GM12875 (cell line): ENCODE data around the gene PNPLA7.

Experiments used
- H3K4me3 ChIP-seq: one replicate; pipeline ENCODE4 v1.5.1; 2011; ENCODE audit warnings: low read depth, low read length, control low read depth
- CTCF ChIP-seq: IDR thresholded peaks from 2 replicates; pipeline ENCODE4 v1.5.1; 2011; ENCODE audit warnings: low read depth, mild to moderate bottlenecking, control low read depth, inconsistent platforms, low read length, moderate library complexity, borderline replicate concordance; ENCODE audit not compliant: insufficient read depth

The PNPLA7 gene

GRCh38 chr9:137488906-137489305 lies 61.3 kb downstream of the PNPLA7 start:
- H3K4me3 ChIP-seq: no peak overlapping the region
- no peak for TF ChIP-seq CTCF

DNA sequence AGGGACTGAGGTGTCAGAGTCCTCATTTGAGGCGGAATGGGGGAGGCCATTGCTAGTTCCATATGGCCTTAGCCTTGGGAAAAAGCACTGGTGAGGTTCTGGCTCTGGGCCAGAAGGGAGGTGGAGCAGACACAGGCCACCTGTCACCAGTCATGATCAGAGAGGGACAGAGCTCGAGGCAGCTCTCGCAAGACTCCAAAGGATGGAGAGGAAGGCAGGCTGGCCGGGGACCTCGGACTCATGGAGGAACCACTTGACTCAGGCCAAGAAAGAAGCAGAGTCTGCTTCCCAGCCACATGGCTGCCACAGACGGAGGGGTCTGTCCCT lies 61.9 kb downstream of the PNPLA7 start:
- TF ChIP-seq CTCF: no peak
- no peak overlapping the region for H3K4me3 ChIP-seq

- H3K4me3 ChIP-seq: no peak overlapping the region
- TF ChIP-seq CTCF: no peak
These were observed 62.5 kb downstream of the PNPLA7 start for GRCh38 chr9:137487454-137488326.

DNA sequence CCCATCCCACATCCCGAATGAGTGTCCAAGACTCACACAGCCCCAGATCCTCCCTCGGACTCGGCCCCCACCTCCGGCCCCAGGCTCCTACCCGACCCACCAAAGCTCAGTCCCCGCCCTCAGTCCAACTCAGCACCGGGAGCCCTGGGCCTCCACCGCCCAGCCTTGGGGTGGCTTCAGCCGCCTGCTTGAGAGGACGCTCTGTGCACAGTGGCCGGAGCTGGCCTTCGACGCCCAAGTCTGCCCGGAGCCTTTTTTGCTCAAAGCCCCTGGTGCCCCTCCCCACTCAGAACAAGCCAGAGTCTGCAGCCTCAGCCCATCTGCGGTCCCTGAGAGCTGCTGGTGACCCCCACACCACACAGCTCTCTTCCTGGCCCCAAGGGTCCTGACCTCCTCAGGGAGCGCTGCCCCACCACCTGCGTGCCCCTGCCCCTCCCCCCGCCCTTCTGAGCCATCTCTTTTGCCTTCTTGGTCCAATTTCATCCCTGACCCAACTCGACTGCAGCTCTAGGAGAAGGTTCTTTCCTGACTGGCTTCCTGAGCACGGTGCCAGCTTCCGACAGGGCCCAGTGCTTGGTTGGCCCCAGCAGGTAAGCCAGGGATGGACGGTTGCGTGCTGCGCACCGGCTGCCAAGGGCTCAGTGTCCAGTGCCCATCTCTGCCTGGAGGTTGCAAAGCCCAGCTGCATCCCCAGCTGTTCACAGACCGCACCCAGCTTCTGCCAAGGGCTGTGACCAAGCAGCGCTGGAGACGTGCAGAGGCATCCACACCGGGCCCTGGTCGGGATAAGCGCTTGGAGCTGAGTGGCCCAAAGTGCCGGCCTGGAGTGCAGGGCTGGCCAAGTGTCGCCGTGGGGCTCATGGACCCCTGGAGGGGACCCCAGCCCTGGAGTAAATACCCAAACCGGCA lies 63.4 kb downstream of the PNPLA7 start:
- no peak overlapping the region for H3K4me3 ChIP-seq
- TF ChIP-seq CTCF: no peak

DNA sequence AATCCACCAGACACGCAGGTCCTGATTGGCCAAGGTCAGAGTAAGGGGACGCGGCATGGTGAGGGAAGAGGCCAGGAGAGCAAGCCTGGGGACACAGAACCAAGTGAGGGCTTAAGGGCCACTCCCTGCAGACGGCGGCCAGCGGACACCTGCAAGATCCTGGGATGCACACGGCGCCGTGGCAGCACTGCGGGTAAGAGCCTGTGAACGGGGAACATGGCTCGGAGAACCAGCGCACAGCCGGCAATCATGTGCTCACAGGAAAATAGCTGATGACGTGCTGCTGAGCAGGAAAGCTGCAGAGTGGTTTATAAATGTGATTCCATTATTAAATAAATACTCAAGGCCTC lies 64.1 kb downstream of the PNPLA7 start:
- no peak overlapping the region for H3K4me3 ChIP-seq

DNA sequence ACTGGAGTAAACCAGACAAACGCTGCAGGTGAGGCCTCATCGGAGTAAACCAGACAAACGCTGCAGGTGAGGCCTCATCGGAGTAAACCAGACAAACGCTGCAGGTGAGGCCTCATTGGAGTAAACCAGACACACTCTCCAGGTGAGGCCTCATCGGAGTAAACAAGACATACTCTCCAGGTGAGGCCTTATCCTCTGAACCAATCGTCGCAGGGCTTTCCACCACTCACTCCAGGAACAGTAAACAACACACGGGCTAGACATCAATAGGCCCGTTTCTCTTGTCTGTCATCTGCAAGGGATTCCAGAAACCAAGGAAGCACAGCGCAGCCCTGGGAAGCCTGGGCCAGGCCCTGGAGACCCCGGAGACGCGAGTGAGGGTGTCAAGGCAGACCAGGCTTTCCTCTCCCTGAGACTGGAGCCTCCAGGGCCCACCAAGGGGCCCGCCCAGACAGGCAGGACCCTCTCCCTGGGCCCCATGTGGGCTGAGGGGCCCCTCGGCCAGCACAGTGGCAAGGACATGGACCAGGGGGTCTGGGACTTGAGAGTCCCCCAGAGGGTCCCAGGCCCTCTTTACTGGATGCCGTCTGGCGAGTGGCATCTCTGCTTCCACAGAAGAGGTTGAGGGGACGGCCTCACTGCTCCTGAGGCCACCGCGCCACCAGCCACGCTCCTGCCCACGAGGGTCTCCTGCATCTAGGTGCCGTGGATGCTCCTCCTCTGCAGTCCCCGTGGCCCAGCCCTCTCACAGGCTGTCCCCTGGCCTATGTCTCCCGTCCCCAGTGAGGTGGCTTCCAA lies 64.7 kb downstream of the PNPLA7 start:
- H3K4me3 ChIP-seq: no peak overlapping the region
- no peak for TF ChIP-seq CTCF

More for the DNA sequence above, 64.1 kb downstream of the PNPLA7 start:
- TF ChIP-seq CTCF: no peak
